H1 (cell line): ENCODE measurements around the gene IKZF5. TPM values are rescaled to one million over a fixed set of nuclear protein-coding genes. Genes with fewer than 3 reads are reported as not detected.

Experiments
- CTCF ChIA-PET: fragments of 300-600 bp; sonication (Branson Sonifier 250); formaldehyde crosslinking; loops from one replicate; lab custom pipeline; 2021; ENCODE audit not compliant: partially characterized antibody; lab: Charles Lee
- POLR2A ChIA-PET: fragments of 300-600 bp; sonication (Branson Sonifier 250); formaldehyde crosslinking; loops from one replicate; lab custom pipeline; 2021; ENCODE audit warnings: inconsistent platforms; ENCODE audit not compliant: partially characterized antibody; lab: Charles Lee
- DNase-seq, 2 experiments: peaks; one replicate each; pipeline versions ENCODE4 v3.0.0 to v3.0.0-alpha.2; 2010 to 2022; ENCODE audit warnings: low spot score in 2 of 2, low read depth in 1 of 2, mixed read lengths in 1 of 2
- FAIRE-seq: peaks from 2 replicates; lab custom pipeline; 2011; peaks lifted over from hg19 to GRCh38; lab: Jason Lieb, UNC
- H2AFZ ChIP-seq: 2 replicates; pipeline ENCODE4 v1.8.1; 2012; ENCODE audit warnings: low read length, inconsistent platforms
- H2AK5ac ChIP-seq: 2 replicates; pipeline ENCODE4 v1.6.1; 2013; ENCODE audit warnings: low read depth, low read length
- H2BK120ac ChIP-seq: replicated peaks from 2 replicates; pipeline ENCODE3; 2013; ENCODE audit warnings: low read depth, low read length, inconsistent platforms
- H2BK12ac ChIP-seq: 2 replicates; pipeline ENCODE4 v1.6.1; 2013; ENCODE audit warnings: low read depth, low read length
- H2BK15ac ChIP-seq: 2 replicates; pipeline ENCODE4 v1.6.1; 2013; ENCODE audit warnings: low read length
- H2BK20ac ChIP-seq: 2 replicates; pipeline ENCODE4 v1.6.1; 2013; ENCODE audit warnings: low read length
- H2BK5ac ChIP-seq: 2 replicates; pipeline ENCODE4 v1.6.1; 2013; ENCODE audit warnings: low read depth, low read length
- H3K14ac ChIP-seq: 2 replicates; pipeline ENCODE4 v1.6.1; 2013; ENCODE audit warnings: inconsistent platforms; ENCODE audit not compliant: insufficient read length
- H3K18ac ChIP-seq: 2 replicates; pipeline ENCODE4 v1.6.1; 2013; ENCODE audit warnings: low read length; ENCODE audit errors: extremely low read depth
- H3K23ac ChIP-seq: 2 replicates; pipeline ENCODE4 v1.6.1; 2013; ENCODE audit warnings: inconsistent platforms; ENCODE audit not compliant: insufficient read length
- H3K23me2 ChIP-seq: 2 replicates; pipeline ENCODE4 v1.6.1; 2013; ENCODE audit warnings: low read depth, low read length
- H3K27ac ChIP-seq: 2 replicates; pipeline ENCODE4 v1.6.1; 2011; ENCODE audit warnings: low read depth, low read length, inconsistent platforms
- H3K27me3 ChIP-seq, 4 experiments: replicated peaks in 1 of 4; 1 replicate in 1 of 4; 2 replicates in 3 of 4; pipeline versions ENCODE4 v1.6.1 to v1.8.1; 2011 to 2013; ENCODE audit warnings: low read length in 3 of 4, mild to moderate bottlenecking in 3 of 4, inconsistent platforms in 2 of 4, mixed read lengths in 2 of 4, moderate library complexity in 1 of 4; ENCODE audit not compliant: control insufficient read depth in 3 of 4, insufficient read depth in 3 of 4; ENCODE audit errors: extremely low read depth in 1 of 4
- H3K36me3 ChIP-seq, 4 experiments: 2 replicates each; pipeline versions ENCODE4 v1.6.1 to v1.8.1; 2011 to 2013; ENCODE audit warnings: mild to moderate bottlenecking in 4 of 4, low read length in 3 of 4, moderate library complexity in 2 of 4, control low read depth in 1 of 4, inconsistent platforms in 1 of 4; ENCODE audit not compliant: insufficient read depth in 4 of 4, control insufficient read depth in 2 of 4
- H3K4ac ChIP-seq: replicated peaks from 2 replicates; pipeline ENCODE3; 2013; ENCODE audit warnings: low read length, low read depth, mixed read lengths, inconsistent platforms; ENCODE audit not compliant: insufficient read length
- H3K4me1 ChIP-seq, 4 experiments: replicated peaks in 1 of 4; 1 replicate in 1 of 4; 2 replicates in 3 of 4; pipeline versions ENCODE4 v1.6.1 to v1.8.1; 2011 to 2013; ENCODE audit warnings: low read length in 3 of 4, inconsistent platforms in 2 of 4, mixed read lengths in 1 of 4; ENCODE audit not compliant: insufficient read depth in 4 of 4, control insufficient read depth in 3 of 4
- H3K4me2 ChIP-seq, 2 experiments: 2 replicates each; pipeline versions ENCODE4 v1.6.1 to v1.8.1; 2011 to 2013; ENCODE audit warnings: low read depth in 2 of 2, low read length in 2 of 2, control low read depth in 1 of 2, inconsistent platforms in 1 of 2, mild to moderate bottlenecking in 1 of 2; ENCODE audit not compliant: insufficient read depth in 1 of 2
- H3K4me3 ChIP-seq, 4 experiments: fragments of 200-600, 300-600 bp in 1 of 4; sonication (generic), shearing (Covaris generic), sonication (Bioruptor Twin) in 1 of 4; 2 replicates each; pipeline versions ENCODE4 v1.5.1 to v1.8.1; 2011 to 2016; ENCODE audit warnings: low read length in 4 of 4, low read depth in 3 of 4, control low read depth in 2 of 4, inconsistent platforms in 2 of 4, mild to moderate bottlenecking in 2 of 4, mixed read lengths in 1 of 4, moderate library complexity in 1 of 4; ENCODE audit not compliant: insufficient read depth in 2 of 4; ENCODE audit errors: extremely low read depth in 1 of 4
- H3K56ac ChIP-seq: replicated peaks from 2 replicates; pipeline ENCODE3; 2013; ENCODE audit warnings: low read depth, mild to moderate bottlenecking, mixed read lengths, low read length, inconsistent platforms; ENCODE audit not compliant: insufficient read length
- H3K79me1 ChIP-seq: 2 replicates; pipeline ENCODE4 v1.6.1; 2013; ENCODE audit warnings: low read depth, low read length, control low read depth
- H3K79me2 ChIP-seq, 2 experiments: 2 replicates each; pipeline versions ENCODE4 v1.6.1 to v1.8.1; 2012 to 2013; ENCODE audit warnings: low read length in 2 of 2, mild to moderate bottlenecking in 2 of 2, inconsistent platforms in 1 of 2; ENCODE audit not compliant: insufficient read depth in 2 of 2, control insufficient read depth in 1 of 2
- H3K9ac ChIP-seq, 4 experiments: replicated peaks in 1 of 4; 1 replicate in 1 of 4; 2 replicates in 3 of 4; pipeline versions ENCODE4 v1.6.1 to v1.8.1; 2011 to 2013; ENCODE audit warnings: low read depth in 3 of 4, low read length in 3 of 4, control low read depth in 2 of 4, mild to moderate bottlenecking in 2 of 4, moderate library complexity in 2 of 4, inconsistent platforms in 1 of 4; ENCODE audit errors: extremely low read depth in 1 of 4
- H3K9me3 ChIP-seq, 2 experiments: 2 replicates each; pipeline versions ENCODE4 v1.6.1 to v1.8.1; 2012 to 2013; ENCODE audit warnings: mild to moderate bottlenecking in 2 of 2, moderate library complexity in 2 of 2, control low read depth in 1 of 2, inconsistent platforms in 1 of 2, low read depth in 1 of 2, low read length in 1 of 2, mixed read lengths in 1 of 2; ENCODE audit not compliant: insufficient read depth in 2 of 2
- H4K20me1 ChIP-seq, 2 experiments: replicated peaks in 1 of 2; 2 replicates each; pipeline versions ENCODE3 to v1.8.1; 2011 to 2013; ENCODE audit warnings: inconsistent platforms in 2 of 2, low read length in 2 of 2, mild to moderate bottlenecking in 1 of 2; ENCODE audit not compliant: insufficient read depth in 2 of 2, control insufficient read depth in 1 of 2
- H4K5ac ChIP-seq: 2 replicates; pipeline ENCODE4 v1.6.1; 2013; ENCODE audit warnings: low read length, low read depth, mixed read lengths, inconsistent platforms; ENCODE audit not compliant: insufficient read length
- H4K8ac ChIP-seq: 2 replicates; pipeline ENCODE4 v1.8.0; 2013; ENCODE audit warnings: mild to moderate bottlenecking, moderate library complexity, low read length, inconsistent platforms; ENCODE audit not compliant: insufficient read depth; ENCODE audit errors: extremely low read depth
- H4K91ac ChIP-seq: replicated peaks from 2 replicates; pipeline ENCODE3; 2013; ENCODE audit warnings: low read length, mixed read lengths, inconsistent platforms; ENCODE audit not compliant: insufficient read length
- SRF ChIP-seq: IDR thresholded peaks from 2 replicates; pipeline ENCODE4 v1.6.1; 2011; ENCODE audit warnings: mild to moderate bottlenecking, low read depth, low read length, moderate library complexity
- TCF12 ChIP-seq: IDR thresholded peaks from 2 replicates; pipeline ENCODE4 v1.6.1; 2011; ENCODE audit warnings: low read depth, mild to moderate bottlenecking, low read length
- ZNF274 ChIP-seq: IDR thresholded peaks from 2 replicates; pipeline ENCODE4 v1.7.0; 2012; ENCODE audit warnings: low read length, borderline replicate concordance; ENCODE audit errors: extremely low read depth
- WGBS, 2 experiments: shearing (Covaris generic) in 1 of 2; methylation state at CpG; one replicate each; pipeline versions ENCODE4 v1.1.6 to v1.1.7; 2013 to 2015; ENCODE audit warnings: low lambda C conversion rate in 2 of 2, mixed read lengths in 2 of 2, inconsistent platforms in 1 of 2, low coverage in 1 of 2, missing lambda C conversion rate in 1 of 2; ENCODE audit not compliant: insufficient replicate concordance in 2 of 2, insufficient coverage in 1 of 2, insufficient read length in 1 of 2; ENCODE audit errors: extremely low coverage in 1 of 2, missing lambda C conversion rate in 1 of 2; 5-methylcytosine and 5-hydroxymethylcytosine counted together
- polyA plus RNA-seq, 7 experiments: library from polyadenylated mRNA; depleted of rRNA in 3 of 7; stranded (reverse) in 5 of 7; unstranded in 2 of 7; fragments of >200 nt in 5 of 7; fragments of 200-250 nt in 2 of 7; gene quantifications; 1 replicate in 5 of 7; 2 replicates in 1 of 7; 4 replicates in 1 of 7; pipeline versions ENCODE4 v1.2.1 to v1.2.3, GENCODE V29; 2011 to 2013; ENCODE audit warnings: missing spikeins in 2 of 7, mixed read lengths in 2 of 7
- total RNA-seq: library from RNA; stranded (reverse); fragmentation: NEBNext Ultra II Directional; extraction: Animal tissue kit (Norgen Biotek cat#: 25700); gene quantifications from 2 replicates; pipeline ENCODE4 v1.2.1, GENCODE V29; 2021

IKZF5 gene
- total and polyA plus RNA-seq, 2 of the 8 experiments (the other 6 are each of a cell fraction or from before 2014, with no cell fraction given) = 5.2 to 15.3 TPM

DNA sequence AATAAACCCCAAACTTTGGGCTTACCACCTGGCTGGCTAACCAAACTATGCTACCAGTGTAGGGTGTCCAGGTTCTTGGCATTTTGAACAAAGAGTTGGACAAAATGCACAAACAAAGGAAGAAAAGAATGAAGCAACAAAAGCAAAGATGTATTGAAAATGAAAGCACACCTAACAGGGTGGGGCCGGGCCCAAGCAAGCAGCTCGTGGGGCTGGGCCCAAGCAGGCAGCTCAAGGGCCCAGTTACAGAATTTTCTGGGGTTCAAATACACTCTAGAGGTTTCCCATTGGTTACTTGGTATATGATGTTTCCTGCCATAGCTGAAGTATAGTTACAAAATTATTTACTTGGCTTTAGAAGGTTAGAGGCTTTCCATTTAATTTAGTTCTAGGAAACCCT, 15.9 kb upstream of the IKZF5 start:
- no peak overlapping the region for H3K9ac ChIP-seq
- H2BK15ac ChIP-seq = no peak overlapping the region
- no peak overlapping the region for H4K91ac ChIP-seq
- WGBS, 2 experiments = 100% methylated on average over 2 of the region's 2 CpGs; no CpG with 5 or more reads in 1 of the 2 experiments
- no peak overlapping the region for H4K5ac ChIP-seq
- FAIRE-seq (peak; percentile 70), DNase-seq (no peak)
- H3K4me3 ChIP-seq = no peak overlapping the region
- CTCF ChIA-PET = interaction anchor here (0.9 to 1.7 kb wide), 3 partner anchors 19 to 549 kb away, joined by 3 to 8 read pairs (median 3); no protein-coding TSS in a partner anchor
- no peaks in the 10 kb centered on the region for H3K9me3 ChIP-seq
- H3K79me1 ChIP-seq = no peaks in the 10 kb centered on the region
- H3K27ac ChIP-seq = no peak overlapping the region
- H3K23me2 ChIP-seq = no peaks in the 10 kb centered on the region
- no peaks in the 10 kb centered on the region for H3K79me2 ChIP-seq
- H2BK20ac ChIP-seq = no peak overlapping the region
- no peak overlapping the region for H2BK12ac ChIP-seq
- no peaks in the 10 kb centered on the region for H3K36me3 ChIP-seq
- H3K14ac ChIP-seq = no peak overlapping the region
- H2BK5ac ChIP-seq = no peak overlapping the region
- H2BK120ac ChIP-seq = no peak overlapping the region
- POLR2A ChIA-PET = no interaction called here
- TF ChIP-seq ZNF274 (no peak), SRF (no peak), TCF12 (no peak)
- no peak overlapping the region for H2AFZ ChIP-seq
- no peak overlapping the region for H3K56ac ChIP-seq
- no peak overlapping the region for H3K4ac ChIP-seq
- H3K23ac ChIP-seq = no peak overlapping the region
- no peak overlapping the region for H3K18ac ChIP-seq
- no peaks in the 10 kb centered on the region; a peak in 2 of 7 replicates for H3K27me3 ChIP-seq
- H2AK5ac ChIP-seq = no peak overlapping the region
- no peak overlapping the region for H4K8ac ChIP-seq
- H3K4me2 ChIP-seq = no peak overlapping the region
- peaks cover 0 to 2% of the 10 kb centered on the region in 2 experiments for H4K20me1 ChIP-seq
- H3K4me1 ChIP-seq = peaks cover 0 to 11% (median 1%) of the 10 kb centered on the region in 4 experiments; a peak in 3 of 7 replicates
